Stimulated activated CD4-positive, alpha-beta T cell treated with anti-CD3 and anti-CD28 coated beads, TNF-alpha, amount 100 ng/mL, for 1 hour (primary cell): ENCODE data around the gene GNG4.

Source experiments
- DNase-seq, 3 donors: peaks; one replicate each; pipeline ENCODE4 v3.0.0-alpha.2; 2020; ENCODE audit warnings: low read depth in 3 of 3, low spot score in 1 of 3

GNG4 gene

GRCh38 chr1:235649368-235650163 lies at the start of gene GNG4:
TSS of gene GNG4 (minus strand) at chr1:235649784. CDS start at chr1:235583838, 65,946 bp downstream.
- no peak for DNase-seq

DNA sequence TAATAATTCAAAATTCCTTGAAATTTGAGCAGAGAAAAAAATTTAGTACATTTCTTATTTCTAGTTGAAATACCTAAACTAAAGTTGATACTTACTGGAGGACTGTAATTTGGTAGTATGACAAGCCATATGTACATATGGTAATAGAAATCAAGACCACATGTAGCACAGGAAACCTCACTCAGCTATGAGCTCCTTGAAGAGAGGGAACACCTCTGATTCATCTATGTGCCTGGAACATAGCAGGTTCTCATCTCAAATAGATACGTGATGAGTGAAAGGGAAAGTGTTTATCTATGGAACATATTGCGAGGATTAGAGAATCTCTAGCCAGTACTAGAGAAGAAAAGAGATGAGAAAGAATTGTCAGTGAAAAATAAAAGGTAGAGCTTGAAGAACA lies 47.9 kb upstream of the GNG4 start:
- DNase-seq, result no peak

DNA sequence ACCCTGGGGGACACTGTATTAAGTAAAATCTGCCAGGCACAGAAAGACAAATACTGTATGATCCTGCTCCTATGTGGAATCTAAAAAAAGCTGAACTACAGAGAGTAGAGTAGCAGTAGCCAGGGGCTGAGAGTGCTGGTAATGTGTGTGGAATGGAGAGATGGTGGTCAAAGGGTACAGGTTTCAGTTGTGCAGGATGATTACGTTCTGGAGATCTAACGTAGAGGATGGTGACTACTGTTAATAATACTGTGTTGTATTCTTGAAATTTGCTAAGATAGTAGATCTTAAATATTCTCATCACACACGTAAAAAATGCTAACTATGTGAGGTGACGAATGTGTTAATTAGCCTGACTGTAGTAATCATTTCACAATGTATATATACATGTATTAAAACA lies 39.8 kb upstream of the GNG4 start:
- DNase-seq, result no peak

GRCh38 chr1:235688096-235688495 lies 38.5 kb upstream of the GNG4 start:
- DNase-seq, result no peak

DNA sequence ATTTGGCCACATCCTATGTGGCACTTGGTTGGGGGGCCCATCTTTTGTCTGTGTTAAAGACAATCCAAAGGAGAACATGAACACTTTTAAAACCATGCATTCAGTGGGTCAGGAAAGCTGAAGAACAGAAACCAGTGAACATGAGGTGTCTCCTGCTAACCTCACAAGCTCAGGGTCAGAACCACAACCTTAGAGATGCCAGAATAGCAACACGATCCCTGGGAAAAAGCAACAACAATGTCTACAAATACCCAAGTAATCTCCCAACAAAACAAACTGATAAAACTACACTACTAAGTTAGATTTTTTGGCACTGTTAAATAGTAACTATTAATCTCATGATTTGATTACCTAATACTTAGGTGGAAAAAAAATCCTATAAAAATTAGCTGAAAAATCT lies 34.1 kb upstream of the GNG4 start:
- DNase-seq, result no peak

- DNase-seq, result no peak
These were observed 32.6 kb upstream of the GNG4 start for GRCh38 chr1:235682216-235682615.

DNA sequence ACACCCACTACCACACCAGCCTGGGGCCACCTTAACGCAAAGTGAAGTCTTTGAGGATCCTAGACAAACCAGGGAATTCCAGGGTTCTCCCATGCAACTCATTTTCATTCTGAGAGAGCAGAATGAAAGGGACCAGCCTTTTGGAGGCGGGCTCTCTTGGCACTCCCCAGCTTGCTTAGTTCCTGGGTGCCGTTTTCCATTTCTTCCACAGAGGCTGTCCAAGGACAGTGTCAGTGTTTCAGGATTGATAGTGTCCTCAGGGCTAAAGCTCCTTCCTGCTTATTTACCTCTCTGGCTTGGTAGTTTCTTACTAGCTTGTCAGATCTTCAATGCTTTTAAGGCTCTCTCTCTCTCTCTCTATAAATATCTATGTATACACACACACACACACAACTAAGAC lies 30.1 kb upstream of the GNG4 start:
- DNase-seq, result no peak

DNA sequence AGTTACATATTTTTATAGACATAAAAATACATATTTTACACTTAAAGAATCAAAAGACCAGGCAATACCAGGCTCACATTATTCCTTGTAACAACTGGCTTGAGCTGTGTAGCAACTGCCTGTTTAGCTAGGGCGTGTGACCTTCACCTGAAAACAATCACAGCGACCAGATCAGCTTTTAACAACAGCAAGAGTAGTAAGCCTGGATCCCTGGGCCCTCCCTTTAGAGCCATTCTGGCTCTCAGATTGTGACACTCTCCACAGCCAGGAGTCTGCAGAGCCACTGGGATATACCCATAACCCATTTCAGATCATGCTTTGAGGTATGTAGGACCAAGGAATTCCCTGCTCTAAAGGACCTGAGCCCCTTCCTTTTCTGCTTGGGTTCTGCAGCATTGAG lies 29.4 kb upstream of the GNG4 start:
- DNase-seq, result no peak

DNA sequence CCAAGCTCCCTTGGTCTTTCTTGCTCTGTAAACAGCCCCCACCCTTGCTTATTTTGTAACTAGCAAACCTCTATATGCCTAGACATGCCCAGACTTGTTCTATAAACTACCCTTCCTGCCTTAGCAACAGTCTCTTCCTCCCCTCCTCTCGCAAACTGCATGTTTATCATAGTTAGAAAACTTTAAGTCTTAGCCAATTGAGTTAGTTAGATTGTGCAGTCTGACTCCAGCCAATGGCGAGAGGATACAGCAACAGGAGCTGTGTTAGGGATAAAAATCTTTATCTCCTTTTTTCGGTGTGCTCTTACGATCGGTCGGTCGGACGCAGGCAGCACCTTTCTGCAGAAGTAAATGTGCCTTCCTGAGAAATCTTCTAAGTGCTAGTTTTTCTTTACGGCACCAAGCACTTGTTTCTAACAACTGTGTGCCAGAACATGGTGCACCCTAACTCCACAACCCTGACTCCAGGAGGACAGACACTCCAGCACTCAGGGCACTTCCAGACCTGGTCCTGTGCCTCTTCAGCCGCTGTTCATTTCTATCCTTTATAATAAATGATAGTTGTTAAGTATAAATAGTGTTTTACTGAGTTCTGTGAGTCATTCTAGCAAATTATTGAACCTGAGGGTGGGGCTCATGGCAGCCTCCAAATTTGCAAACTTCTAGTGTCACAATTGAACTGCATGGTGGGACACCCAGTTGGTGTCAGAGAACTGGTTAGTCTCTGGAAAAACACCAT lies 25.7 kb upstream of the GNG4 start:
- DNase-seq, result no peak

- no peak for DNase-seq
These were observed 24.4 kb upstream of the GNG4 start for GRCh38 chr1:235673981-235674380.

DNA sequence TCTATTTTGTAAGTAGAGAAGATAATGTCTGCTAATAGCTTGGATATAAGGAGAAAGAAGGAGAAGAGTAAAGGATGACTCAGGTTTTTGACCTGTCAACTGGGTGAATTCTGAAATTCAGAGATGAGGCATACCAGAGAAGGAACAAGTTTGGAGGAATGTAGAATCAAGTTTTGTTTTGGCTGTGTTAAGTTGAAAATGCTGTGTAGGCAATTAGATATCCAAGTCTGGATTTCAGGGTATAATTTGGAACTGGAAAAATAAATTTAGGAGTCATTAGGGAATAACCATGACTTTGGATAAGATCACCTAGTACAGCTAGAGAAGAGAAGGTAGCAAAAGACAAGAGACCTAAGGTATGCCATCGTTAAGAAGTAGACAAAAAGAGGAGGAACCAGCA lies 22.4 kb upstream of the GNG4 start:
- DNase-seq, result no peak

DNA sequence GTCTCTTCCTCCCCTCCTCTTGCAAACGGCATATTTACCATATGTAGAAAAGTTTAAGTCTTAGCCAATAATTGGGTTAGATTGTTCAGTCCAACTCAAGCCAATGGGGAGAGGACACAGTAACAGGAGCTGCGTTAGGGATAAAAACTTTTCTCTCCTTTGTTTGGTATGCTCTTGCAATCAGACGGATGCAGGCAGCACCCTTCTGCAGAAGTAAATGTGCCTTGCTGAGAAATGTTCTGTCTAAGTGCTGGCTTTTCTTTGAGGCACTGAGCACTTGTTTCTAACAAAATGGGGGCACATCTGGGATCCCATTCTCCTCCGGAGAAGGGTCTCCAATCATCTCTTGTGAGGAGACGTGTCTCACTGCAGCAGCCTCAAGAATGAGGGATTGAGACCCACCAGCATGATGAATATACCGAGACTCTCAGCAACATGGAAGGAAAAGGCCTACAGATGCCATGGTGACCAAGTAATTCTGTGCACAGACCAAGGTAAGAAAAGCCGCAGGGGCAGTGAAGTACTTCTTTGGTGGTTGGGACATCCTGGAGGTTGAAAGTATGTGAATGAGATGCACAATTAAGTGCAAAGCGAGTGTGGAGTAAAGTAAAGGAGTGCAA lies 20.7 kb upstream of the GNG4 start:
- no peak for DNase-seq

GRCh38 chr1:235669277-235669676 lies 19.7 kb upstream of the GNG4 start:
- DNase-seq, result no peak

DNA sequence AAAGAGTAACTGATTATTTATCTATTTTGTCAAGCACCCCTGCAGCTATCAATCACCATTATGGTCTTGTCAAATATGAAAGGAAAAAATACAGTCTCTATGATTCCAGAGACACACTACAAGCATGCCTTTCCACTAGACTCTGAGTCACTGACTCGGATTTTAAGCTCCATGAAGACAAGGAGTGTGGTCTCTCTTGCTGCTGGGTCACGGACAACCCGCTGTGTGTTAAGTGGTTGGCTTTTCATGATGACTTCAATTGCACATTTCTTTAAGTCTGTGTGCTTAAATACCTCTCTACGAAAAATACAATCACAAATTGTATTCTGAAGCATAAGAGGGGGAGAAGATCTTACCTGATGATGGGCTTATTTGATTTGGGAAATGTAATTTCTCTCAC lies 14.0 kb upstream of the GNG4 start:
- no peak for DNase-seq

DNA sequence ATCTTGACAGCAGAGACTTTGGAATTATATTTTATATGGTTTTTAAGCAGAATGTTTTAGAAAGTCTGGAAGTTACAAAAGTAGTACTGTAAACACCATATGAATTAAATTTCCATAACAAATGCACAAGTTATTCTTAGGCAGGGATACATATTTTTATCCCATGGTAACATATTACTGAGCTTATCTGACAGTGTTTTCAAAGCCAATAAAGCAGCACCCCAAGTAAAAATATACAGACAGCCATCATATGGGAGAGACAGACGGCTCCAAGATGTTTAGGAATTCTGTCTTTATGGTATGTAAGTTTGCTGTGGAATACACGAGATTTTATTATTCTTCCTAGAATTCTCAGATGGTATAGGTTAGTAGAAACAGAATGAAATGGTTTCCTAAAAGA lies 12.0 kb upstream of the GNG4 start:
- no peak for DNase-seq

DNA sequence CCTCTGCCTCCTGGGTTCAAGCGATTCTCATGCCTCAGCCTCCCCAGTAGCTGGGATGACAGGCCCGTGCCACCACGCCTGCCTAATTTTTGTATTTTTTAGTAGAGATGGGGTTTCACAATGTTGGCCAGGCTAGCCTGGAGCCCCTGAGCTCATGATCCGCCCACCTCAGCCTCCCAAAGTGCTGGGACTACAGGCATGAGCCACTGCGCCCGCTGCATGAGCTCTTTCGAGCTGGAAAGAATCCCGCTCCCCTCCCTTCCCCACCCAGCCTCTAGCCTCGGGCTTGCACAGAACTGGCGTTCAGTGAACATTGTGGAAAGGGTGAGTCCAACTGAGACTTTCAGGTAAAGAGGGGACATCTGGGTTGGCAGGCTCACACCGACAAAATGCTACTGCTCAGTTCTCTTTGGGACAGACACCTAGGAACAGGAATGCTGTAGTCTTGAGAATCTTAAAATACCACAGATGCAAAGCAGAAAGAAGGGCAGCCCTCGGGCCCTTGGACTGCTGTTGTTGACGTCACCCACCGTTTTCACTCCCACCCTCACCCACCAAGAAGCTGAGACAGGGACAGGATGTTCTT lies 9.7 kb upstream of the GNG4 start:
- DNase-seq, result no peak

- DNase-seq, result no peak
These were observed 8.4 kb upstream of the GNG4 start for GRCh38 chr1:235657747-235658526.

DNA sequence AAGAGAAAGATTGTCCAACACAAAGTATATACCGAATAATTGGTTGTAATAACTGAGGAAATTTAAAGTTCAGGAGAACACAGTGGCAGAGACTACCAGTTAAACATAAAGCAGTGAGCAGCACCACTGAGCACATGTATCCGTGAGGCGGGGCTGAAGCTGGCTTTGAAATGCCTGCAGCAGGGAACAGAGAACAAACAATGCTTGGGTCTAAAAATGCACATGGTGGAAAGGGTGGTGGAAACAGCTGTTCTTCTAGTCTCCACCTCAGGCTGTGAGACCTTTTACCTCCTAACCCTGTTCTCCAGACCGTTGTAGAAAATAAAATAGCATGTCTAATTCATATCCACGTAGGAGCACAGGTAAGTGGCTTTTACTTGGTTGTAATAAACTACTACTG lies 7.7 kb upstream of the GNG4 start:
- no peak for DNase-seq

DNA sequence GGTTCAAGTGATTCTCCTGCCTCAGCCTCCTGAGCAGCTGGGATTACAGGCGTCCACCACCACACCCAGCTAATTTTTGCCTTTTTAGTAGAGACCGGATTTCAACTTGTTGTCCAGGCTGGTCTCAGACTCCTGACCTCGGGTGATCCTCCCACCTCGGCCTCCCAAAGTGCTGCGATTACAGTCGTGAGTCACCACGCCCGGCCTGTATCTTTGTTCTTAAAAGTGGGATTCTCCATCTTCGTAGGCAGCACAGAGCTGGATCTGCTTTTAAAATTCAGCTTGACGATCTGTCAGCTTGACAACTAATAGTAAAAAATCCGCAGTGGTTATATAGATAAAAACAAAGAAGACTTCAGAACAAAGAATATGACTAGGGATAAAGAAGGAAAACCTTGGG lies 2.8 kb upstream of the GNG4 start:
- DNase-seq, result no peak

DNA sequence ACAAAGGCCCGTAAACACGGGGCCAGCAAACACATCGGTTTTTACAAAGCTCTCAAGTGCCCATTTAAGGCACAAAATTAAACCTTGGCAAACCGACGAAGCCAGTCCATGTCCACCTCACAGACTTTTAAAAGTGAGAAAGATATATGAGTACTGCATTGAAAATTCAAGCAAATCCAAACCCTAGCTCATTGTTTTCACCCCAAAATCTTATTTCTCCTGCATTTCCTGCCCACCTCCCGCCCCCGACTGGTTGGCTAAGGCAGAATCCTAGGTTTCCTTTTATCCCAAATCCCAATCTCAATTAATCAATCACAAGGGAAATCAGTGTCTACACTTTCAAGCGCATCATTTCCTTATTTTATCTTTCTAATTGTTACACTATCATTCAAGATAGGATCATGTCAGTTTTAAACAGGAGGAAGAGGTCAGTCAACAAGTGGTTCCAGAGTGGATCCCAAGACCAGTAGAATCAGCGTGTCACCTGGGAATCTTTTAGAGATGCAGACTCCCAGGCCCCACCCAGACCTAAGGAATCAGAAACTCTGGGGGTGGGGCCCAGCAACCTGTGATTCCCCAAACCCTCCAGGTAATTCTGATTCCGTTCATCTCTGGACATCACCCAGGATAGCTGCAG lies 1.7 kb upstream of the GNG4 start:
- DNase-seq, result no peak
